ENCODE measurements around the gene NDUFC1. TPM values are rescaled to one million over a fixed set of nuclear protein-coding genes. Genes with fewer than 3 reads are reported as not detected.

Gene NDUFC1
- total and polyA plus RNA-seq, 9 of the 15 experiments (the other 6 are each of a cell fraction or from before 2014, with no cell fraction given): 58.9 to 378 (median 120) TPM

DNA sequence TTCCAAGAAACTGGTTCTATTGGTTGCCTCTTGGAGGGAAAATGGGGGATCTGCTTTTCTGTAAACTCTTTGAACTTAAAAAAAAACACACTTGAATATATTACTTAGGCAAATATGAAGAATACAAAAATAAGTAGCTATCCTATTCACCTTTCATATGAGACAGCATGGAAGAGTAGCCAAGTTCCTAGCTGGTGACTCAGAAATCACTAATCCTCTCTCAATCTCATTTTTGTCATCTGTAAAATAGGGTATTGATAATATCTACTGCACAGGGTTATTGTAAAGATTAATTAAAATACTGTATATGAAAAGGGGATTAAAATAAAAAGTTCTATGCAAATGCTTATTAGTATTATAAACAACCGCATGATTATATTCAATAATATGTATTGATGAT, 35.0 kb downstream of the NDUFC1 start (continued):
- TF ChIP-seq, protein P1, sequence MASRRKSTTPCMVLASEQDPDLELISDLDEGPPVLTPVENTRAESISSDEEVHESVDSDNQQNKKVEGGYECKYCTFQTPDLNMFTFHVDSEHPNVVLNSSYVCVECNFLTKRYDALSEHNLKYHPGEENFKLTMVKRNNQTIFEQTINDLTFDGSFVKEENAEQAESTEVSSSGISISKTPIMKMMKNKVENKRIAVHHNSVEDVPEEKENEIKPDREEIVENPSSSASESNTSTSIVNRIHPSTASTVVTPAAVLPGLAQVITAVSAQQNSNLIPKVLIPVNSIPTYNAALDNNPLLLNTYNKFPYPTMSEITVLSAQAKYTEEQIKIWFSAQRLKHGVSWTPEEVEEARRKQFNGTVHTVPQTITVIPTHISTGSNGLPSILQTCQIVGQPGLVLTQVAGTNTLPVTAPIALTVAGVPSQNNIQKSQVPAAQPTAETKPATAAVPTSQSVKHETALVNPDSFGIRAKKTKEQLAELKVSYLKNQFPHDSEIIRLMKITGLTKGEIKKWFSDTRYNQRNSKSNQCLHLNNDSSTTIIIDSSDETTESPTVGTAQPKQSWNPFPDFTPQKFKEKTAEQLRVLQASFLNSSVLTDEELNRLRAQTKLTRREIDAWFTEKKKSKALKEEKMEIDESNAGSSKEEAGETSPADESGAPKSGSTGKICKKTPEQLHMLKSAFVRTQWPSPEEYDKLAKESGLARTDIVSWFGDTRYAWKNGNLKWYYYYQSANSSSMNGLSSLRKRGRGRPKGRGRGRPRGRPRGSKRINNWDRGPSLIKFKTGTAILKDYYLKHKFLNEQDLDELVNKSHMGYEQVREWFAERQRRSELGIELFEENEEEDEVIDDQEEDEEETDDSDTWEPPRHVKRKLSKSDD (conservative IDR thresholded peaks at IDR 0.05; ENCODE audit: low read length): no peak
- no peak for TF ChIP-seq SRSF7 (optimal IDR thresholded peaks at IDR 0.05; ENCODE audit: low read depth, low read length)
- no peak for TF ChIP-seq SRSF3 (IDR thresholded peaks at IDR 0.05; ENCODE audit: insufficient read depth, low read length)
- no peak for TF ChIP-seq XRCC3 (IDR thresholded peaks at IDR 0.05)
- TF ChIP-seq, protein P2, sequence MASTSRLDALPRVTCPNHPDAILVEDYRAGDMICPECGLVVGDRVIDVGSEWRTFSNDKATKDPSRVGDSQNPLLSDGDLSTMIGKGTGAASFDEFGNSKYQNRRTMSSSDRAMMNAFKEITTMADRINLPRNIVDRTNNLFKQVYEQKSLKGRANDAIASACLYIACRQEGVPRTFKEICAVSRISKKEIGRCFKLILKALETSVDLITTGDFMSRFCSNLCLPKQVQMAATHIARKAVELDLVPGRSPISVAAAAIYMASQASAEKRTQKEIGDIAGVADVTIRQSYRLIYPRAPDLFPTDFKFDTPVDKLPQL (IDR thresholded peaks at IDR 0.05; ENCODE audit: extremely low read depth, insufficient read length): no peak
- TF ChIP-seq NFE2L1 (tag; IDR thresholded peaks at IDR 0.05; ENCODE audit: borderline replicate concordance, low read depth): no peak
- no peak for TF ChIP-seq CBX2 (IDR thresholded peaks at IDR 0.05; ENCODE audit: insufficient read depth, low read length, poor library complexity, severe bottlenecking)
- no peak for TF ChIP-seq YBX1 (IDR thresholded peaks at IDR 0.05)
- no peak for TF ChIP-seq ZNF143 (CRISPR knock-in tag; IDR thresholded peaks at IDR 0.05)
- no peak for TF ChIP-seq U2AF1 (optimal IDR thresholded peaks at IDR 0.05; ENCODE audit: low read depth, low read length)
- no peak for TF ChIP-seq ZNF445 (CRISPR knock-in tag; IDR thresholded peaks at IDR 0.05; ENCODE audit: low read depth)
- no peak for TF ChIP-seq ZNF239 (CRISPR knock-in tag; IDR thresholded peaks at IDR 0.05)
- TF ChIP-seq SMAD3 (CRISPR knock-in tag; conservative IDR thresholded peaks at IDR 0.05): no peak
- TF ChIP-seq, protein P3, sequence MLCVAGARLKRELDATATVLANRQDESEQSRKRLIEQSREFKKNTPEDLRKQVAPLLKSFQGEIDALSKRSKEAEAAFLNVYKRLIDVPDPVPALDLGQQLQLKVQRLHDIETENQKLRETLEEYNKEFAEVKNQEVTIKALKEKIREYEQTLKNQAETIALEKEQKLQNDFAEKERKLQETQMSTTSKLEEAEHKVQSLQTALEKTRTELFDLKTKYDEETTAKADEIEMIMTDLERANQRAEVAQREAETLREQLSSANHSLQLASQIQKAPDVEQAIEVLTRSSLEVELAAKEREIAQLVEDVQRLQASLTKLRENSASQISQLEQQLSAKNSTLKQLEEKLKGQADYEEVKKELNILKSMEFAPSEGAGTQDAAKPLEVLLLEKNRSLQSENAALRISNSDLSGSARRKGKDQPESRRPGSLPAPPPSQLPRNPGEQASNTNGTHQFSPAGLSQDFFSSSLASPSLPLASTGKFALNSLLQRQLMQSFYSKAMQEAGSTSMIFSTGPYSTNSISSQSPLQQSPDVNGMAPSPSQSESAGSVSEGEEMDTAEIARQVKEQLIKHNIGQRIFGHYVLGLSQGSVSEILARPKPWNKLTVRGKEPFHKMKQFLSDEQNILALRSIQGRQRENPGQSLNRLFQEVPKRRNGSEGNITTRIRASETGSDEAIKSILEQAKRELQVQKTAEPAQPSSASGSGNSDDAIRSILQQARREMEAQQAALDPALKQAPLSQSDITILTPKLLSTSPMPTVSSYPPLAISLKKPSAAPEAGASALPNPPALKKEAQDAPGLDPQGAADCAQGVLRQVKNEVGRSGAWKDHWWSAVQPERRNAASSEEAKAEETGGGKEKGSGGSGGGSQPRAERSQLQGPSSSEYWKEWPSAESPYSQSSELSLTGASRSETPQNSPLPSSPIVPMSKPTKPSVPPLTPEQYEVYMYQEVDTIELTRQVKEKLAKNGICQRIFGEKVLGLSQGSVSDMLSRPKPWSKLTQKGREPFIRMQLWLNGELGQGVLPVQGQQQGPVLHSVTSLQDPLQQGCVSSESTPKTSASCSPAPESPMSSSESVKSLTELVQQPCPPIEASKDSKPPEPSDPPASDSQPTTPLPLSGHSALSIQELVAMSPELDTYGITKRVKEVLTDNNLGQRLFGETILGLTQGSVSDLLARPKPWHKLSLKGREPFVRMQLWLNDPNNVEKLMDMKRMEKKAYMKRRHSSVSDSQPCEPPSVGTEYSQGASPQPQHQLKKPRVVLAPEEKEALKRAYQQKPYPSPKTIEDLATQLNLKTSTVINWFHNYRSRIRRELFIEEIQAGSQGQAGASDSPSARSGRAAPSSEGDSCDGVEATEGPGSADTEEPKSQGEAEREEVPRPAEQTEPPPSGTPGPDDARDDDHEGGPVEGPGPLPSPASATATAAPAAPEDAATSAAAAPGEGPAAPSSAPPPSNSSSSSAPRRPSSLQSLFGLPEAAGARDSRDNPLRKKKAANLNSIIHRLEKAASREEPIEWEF (CRISPR knock-in tag; IDR thresholded peaks at IDR 0.05): no peak
- no peak for TF ChIP-seq SP2 (IDR thresholded peaks at IDR 0.05; ENCODE audit: extremely low read depth, low read depth, low read length, poor library complexity, severe bottlenecking)

Measured in K562 (cell line).